C4-2B (cell line): Measurements from ENCODE around the gene TCERG1L.
"Not testable (repeated sequence)": the region's sequence is repeated elsewhere in the genome, so short reads cannot be mapped to it uniquely, and the experiment has no call there.

Source experiments
- H3K27ac ChIP-seq: fragments of 450-650 bp; 2 replicates; pipeline ENCODE4 v1.5.1; 2017
- ZFX ChIP-seq: fragments of 450-650 bp; IDR thresholded peaks from 2 replicates; pipeline ENCODE4 v1.6.1; 2017
- TF ChIP-seq, protein P1 (sequence below): fragments of 450-650 bp; conservative IDR thresholded peaks from 2 replicates; pipeline ENCODE4 v1.5.1; 2017; ENCODE audit warnings: mild to moderate bottlenecking

Gene TCERG1L

DNA sequence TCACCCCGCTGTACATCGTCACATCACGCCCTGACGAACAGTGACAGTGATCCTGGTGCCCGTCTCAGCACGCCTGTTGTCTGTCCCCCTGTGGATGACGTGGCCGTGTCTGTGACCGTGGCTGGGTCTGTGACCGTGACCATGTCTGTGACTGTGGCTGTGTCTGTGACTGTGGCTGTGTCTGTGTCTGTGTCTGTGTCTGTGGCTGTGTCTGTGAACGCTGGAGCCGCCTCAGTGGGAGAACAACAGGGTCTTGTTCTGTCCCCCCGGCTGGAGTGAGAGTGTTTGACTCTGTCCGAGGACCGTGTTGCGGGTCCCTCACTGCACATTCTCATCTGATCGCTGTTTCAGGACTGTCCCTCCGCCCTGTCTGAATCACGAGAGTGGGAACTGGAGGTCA lies 202.2 kb downstream of the TCERG1L start:
- no peak overlapping the region for H3K27ac ChIP-seq
- no peak for TF ChIP-seq ZFX
- TF ChIP-seq, protein P1, sequence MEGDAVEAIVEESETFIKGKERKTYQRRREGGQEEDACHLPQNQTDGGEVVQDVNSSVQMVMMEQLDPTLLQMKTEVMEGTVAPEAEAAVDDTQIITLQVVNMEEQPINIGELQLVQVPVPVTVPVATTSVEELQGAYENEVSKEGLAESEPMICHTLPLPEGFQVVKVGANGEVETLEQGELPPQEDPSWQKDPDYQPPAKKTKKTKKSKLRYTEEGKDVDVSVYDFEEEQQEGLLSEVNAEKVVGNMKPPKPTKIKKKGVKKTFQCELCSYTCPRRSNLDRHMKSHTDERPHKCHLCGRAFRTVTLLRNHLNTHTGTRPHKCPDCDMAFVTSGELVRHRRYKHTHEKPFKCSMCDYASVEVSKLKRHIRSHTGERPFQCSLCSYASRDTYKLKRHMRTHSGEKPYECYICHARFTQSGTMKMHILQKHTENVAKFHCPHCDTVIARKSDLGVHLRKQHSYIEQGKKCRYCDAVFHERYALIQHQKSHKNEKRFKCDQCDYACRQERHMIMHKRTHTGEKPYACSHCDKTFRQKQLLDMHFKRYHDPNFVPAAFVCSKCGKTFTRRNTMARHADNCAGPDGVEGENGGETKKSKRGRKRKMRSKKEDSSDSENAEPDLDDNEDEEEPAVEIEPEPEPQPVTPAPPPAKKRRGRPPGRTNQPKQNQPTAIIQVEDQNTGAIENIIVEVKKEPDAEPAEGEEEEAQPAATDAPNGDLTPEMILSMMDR = no peak

DNA sequence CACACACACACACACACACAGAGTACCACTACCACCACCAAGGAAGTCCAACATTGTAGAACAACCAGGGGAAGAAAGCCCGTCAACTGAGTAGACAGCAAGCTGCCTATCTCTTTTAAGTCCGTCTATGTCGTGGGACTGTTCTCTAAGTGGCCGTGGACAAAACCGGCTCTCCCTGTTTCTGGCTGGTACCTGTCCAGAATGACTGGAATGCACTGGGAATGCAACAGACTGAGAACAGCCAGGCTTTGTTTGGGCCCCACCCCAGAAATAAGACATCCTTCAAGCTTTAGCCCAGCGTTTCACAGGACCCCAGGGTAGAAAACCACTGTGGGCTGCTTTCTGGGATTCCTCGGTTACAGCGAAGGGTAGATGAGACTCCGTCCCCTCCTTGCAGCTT lies 203.6 kb downstream of the TCERG1L start:
- no peak overlapping the region; the same call in 1 of the 2 replicates for H3K27ac ChIP-seq
- TF ChIP-seq, protein P1 = no peak
- TF ChIP-seq ZFX = no peak

DNA sequence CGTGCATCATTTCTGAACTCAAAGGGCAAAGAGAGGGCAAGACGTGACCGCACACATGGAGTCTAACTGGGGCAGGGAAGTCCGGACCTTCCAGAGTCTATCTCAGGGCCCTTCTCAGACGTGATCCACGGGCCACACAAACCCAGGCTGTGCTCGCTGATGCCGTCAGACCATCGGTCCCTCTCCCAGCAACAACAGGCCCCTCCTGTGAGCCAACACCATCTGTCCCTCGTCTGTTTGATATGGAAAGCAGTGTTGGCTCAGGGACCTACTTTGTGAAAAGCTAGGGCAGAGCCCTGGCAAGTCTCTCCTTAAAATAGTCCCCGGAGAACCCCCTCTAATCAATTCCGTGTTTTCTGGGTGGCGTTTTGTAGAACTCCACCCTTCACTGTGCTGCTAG lies 208.8 kb downstream of the TCERG1L start:
- TF ChIP-seq, protein P1 = no peak
- no peak for TF ChIP-seq ZFX
- no peak overlapping the region for H3K27ac ChIP-seq

DNA sequence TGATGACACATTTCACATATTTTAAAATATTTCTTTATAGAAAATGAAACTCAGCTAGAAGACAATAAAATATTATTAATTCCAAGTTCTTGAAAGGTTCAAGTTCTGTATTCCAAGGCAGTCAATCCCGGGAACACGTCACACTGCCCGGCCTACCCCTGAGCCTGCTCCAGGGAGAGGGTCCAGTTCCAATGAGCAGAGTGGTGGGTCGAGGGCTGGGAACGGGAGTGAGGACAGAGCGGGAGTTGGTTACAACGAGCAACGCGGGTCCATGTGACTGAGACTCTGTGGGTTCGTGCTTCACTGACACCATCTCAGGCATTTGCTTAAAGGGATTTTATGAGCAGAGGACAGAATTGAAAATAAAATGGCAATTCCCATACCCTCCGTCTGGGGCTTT lies 209.4 kb downstream of the TCERG1L start:
- TF ChIP-seq ZFX = no peak
- TF ChIP-seq, protein P1 = no peak

DNA sequence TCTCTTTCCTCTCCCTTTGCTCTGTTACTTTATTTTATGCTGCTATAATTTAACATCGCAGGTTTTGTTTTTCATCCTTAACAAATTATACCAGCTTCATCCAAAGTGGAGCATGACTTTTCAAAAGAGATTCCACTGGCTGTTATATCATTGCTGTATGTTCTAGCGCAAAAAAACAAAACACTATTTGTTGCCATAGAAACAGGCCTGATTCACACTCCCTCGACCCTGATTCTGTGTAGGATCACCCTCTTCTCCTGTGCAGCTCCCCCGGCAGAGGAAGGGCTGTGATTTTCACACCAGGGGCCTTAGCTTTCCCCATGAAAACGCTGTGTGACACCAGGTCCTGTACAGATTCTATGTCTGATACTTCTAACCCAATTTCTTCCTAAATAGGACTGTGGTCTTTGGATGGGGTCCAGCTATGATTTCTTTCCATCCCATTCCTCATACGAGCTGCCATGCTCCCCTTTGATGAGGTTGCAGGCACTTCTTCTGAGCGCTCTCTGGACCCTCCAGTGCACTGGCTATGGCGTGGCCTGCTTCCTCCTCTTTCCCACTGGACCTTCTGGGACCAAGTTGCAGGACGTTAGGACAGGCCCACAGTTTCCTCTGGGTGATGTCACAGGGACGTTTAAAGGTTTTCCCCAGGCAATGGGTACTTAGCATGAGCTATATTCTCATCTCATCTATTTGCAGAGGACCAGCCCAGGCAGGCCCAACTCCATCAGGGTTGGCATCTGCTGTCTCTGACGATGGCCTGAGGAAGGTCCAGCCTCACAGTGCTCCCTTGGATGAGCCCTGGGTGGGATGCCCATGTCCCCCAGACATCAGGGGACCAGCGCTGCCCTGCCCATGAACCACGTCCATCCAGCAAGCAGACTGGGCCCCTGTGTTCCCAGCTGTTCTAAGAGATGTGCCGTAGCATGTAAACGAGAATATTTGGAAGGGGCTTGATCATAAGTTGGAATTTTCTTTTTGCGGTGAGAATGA lies 210.8 kb downstream of the TCERG1L start:
- not testable (repeated sequence) for H3K27ac ChIP-seq

More for the DNA sequence above, 209.4 kb downstream of the TCERG1L start:
- no peak overlapping the region for H3K27ac ChIP-seq

DNA sequence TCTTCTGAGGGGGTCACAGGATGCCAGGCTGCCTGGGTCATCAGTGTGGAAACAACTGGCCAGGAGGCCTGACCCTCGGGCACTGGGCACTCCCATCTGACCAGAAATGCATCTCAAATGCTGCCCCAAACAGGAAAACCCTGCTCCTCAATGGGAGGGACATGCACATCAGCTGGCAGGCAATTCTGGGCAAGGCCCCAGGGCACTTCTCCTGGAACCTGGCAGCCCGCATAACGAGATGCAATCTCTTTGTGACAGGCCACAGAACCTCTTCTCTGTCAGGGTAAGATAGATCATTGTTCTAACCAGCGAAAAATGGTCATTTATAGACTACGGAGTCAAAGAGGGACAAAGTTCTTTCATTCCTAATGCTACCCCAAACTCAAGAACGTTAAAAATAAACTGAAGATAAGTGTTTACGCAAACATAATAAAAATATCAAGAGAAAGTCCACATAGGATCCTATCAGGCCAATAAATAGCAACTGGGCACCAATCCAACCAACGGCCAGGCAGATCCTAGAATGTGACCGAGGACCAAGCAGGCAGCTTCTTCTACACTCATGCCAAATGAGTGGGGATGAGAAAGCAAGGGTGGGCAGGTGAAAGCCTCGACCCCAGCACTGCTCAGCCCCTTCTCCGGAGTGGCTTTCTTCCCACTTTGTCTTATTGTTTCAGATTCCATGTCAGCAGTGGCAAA lies 212.3 kb downstream of the TCERG1L start:
- TF ChIP-seq, protein P1 = no peak
- no peak for TF ChIP-seq ZFX
- no peak overlapping the region for H3K27ac ChIP-seq

DNA sequence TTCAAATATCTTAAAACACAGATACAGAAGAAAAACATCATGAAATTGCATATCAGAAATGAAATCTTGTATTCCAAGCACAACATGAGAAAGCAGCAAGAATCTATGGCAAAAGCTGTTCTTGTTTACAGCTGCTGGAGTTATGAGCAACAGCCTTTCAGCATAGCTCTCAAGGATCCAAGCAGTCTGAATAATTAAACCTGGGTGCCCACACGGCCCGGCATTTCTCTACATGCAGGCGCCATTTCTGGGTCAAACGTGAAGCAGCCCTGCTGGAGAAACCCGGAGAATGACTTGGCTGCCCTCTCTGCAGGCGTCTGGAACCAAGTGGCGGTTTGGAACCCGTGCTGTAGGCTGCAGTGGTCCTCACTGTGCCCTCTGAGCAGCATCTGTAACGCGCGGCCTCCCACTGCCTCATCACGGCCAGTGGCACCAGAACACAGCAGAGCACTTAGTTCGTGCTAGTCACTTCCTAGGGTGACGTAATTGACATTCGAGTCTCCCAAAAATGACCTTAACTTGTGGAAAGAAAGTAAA lies 213.0 kb downstream of the TCERG1L start:
- no peak overlapping the region for H3K27ac ChIP-seq
- TF ChIP-seq, protein P1 = no peak
- no peak for TF ChIP-seq ZFX
